Stimulated activated CD8-positive, alpha-beta memory T cell treated with anti-CD3 and anti-CD28 coated beads, Interleukin-7, amount 100 ng/mL, for 48 hours (primary cell): ENCODE measurements around the gene NUMB.

Source experiments
- DNase-seq, 2 donors: peaks; one replicate each; pipeline ENCODE4 v3.0.0-alpha.2; 2020; ENCODE audit warnings: low read depth in 1 of 2; ENCODE audit errors: extremely low read depth in 1 of 2

NUMB gene

DNA sequence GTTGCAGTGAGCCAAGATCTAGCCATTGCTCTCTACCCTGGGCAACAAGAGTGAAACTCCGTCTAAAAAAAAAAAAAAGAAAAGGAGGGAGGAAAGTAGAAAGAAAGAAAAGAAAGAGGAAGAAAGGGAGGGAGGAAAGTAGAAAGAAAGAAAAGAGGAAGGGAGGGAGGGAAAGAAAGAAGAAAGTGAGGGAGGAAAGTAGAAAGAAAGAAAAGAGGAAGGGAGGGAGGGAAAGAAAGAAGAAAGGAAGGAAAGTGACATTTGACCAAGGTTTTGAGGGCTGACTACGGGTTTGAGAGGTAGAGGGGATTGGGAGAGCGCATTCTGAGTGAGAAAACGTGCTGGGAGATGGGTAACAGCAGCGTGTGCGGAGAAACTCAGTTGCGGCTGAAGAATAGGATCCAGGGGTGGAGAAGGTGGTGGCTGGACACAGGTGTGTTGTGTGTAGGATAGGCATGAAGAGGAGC lies 221.6 kb downstream of the NUMB start:
- DNase-seq: no peak

DNA sequence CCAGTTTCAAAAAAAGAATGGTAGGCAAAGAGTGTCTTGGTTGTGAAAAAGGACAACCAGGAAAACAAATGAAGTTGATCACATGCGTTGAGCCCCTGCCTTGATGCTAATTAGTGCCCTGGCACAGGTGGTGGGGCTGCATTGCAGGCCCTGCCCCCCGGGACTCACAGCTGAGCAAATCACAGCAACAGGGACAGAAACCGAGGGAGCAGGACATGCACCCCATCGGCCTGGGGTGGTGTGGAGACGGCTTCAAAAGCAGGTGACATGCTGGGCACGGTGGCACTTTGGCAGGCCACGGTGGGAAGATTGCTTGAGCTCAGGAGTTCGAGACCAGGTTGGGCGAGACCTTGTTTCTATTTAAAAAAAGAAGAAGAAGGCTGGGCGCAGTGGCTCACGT lies 222.2 kb downstream of the NUMB start:
- DNase-seq: no peak

DNA sequence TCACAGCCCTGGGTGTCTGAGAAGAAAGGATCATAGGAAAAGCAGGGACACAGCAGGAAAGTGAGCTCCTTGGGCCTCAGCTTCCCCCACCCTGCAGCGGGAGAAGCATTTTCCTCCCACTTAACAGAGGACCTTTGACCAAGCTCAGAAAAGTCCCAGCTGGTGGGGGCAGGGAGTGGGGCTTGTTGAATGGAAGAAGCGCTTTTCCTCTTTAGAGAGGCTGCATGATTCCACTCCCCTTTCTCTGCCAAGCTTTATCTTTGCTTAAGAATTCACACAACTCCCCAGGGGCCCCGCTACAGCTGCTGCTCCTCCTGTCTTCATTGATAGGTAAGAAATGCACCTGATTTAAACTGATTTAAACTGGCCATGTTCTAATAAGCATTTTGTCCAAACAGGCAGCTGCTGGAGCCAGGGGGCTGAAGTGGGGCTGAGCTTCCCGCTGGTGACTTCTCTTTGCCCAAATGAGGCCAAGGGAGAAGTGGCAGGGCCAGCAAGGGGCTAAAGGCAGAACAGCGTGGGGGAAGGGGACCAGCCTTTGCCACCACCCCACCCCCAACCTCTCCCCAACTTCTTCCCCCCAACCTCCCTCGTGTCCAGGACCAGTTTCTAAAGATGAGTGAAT lies 222.7 kb downstream of the NUMB start:
- DNase-seq: no peak

DNA sequence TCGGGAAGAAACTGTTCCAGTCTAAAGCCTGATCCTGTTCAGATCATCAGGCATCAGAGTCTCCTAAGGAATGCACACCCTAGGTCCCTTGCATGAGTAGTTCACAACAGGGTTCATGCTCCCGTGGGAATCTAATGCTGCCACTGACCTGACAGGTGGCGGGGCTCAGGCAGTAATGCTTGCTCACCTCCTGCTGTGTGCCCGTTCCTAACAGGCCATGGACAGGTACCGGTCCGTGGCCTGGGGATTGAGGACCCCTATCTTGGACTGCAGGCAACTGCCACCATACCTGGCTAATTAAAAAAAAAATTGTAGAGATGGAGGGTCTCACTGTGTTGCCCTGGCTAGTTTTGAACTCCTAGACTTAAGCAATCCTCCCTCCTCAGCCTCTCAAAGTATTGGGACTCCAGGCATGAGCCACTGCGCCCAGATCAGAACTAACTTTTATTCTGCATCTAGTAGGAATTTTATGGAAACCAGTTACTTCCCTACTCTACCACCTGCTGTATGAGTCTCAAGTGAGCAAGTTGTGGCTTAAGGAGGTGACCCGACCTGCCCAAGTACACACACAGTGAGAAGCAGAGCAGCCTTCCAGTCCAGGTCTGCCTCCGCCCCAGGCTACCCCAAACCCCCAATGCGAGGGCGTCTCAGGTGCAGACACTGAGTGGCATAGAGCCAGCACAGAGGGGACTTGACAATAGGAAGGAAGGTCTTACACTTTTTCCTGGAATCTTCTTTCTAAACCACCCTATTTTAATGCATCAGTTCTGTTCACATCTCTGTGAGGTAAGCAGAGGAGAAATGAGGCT lies 223.6 kb downstream of the NUMB start:
- DNase-seq: no peak

DNA sequence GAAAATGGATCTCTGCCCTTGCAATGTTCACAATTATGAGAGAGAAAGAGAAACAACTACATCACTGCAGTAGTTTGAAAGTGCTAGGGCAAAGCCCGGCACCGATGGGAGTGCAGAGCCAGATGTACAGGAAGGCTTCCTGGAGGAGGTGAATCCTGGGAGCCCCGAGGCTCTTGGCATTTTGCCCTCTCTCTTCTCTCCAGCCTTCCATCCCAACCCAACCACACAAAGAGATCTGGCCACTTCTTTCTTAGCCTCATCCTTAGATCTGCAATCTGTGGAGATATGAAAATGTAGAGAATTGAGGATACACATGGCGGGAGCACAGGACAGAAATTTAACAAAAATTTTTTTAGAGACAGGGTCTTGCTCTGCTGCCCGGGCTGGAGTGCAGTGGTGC lies 224.3 kb downstream of the NUMB start:
- no peak for DNase-seq

DNA sequence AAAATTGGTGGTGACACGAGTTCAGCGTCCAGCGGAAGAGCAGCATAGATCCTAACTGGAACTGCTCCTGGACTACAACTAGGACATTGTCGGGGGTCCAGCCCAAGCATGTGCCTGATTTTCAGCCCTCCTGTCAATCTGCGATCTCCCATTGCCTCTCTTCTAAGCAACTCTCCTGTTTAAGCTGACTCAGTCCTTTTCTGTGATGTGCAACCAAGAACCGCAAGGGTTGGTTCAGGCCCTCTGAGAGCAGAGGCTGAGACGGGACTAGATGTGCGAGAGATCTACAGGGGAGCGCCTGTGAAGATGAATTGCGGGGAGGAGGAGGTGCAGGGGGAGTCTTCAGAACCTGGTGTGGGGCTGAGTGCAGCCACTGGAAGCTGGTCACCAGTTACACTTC lies 224.8 kb downstream of the NUMB start:
- no peak for DNase-seq

DNA sequence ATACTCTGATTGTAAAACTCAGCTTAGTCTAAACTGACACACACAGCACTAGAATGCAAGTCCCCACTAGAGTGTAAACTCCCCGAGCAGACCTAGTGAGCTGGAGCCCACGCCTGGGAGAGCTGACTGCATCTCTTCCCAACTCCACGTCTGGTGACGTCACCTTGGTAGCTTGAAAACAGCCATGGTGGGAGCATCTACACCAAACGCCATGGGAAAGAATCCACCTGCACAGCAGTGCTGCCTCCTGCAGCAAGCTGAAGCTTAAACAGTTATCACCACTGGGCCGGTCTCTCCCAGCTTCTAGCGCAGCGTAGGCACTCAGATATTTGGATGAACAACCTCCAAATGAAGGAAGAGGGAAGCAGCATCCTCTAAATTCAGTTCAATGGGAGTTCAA lies 225.4 kb downstream of the NUMB start:
- no peak for DNase-seq

DNA sequence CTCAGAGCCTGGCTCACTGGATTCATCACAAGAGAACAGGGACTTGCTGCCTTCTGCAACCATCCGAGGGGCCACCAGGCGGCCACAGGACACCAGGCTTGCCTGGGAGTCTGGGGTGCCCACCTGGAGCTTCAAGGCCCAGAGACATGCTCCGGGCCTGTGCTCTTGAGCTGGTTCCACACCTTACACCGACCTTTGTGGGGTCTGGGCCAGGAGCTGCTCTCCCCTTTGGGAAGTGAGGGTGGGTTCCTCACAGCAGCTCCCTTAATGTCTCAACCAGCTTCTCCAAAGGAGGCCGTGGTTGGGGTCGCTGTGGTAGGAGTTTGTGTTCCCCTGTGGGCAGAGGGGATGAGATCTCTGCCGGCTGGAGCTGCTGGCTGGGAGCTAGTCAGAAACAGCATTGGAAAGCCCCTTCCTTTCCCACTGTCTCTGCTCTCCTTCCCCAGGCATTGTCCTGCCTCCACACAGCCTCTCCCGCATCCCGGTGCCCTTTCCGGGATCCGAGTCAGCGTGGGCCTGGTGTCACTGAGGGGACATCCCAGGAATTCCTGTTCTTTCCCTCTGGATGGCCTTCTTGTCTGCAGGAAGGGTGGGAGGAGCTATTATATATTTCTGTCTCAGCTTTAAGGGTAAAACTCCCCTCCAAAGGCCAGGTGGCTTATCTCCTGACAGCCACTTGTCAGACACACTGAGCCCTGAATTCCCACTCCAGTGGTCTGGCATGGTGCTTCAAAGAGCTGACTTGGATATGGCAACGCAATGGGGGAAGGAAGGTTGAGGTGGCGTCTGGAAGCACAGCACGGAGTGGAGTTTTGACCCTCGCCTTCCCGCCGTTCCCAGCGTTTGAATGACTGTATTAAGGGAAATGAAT lies 226.1 kb downstream of the NUMB start:
- no peak for DNase-seq

DNA sequence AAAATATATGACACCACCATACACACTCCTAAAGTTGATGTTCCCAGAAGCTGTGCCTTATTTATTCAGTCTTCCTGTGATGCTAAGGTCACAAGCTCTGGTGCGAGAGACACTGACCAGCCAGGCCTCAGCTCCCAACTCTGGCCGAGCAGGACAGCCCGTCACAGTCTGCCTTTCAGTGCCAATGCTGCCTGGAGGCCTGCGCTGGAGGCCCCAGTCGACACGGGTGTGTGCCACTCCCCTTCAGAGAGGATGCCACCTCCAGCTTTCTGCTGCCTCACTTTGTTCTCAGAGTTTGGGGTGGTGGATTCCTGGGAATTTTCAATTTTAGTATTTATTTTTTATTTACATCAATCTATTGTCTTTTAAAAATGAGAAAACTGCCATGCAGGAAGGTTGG lies 228.3 kb downstream of the NUMB start:
- no peak for DNase-seq

DNA sequence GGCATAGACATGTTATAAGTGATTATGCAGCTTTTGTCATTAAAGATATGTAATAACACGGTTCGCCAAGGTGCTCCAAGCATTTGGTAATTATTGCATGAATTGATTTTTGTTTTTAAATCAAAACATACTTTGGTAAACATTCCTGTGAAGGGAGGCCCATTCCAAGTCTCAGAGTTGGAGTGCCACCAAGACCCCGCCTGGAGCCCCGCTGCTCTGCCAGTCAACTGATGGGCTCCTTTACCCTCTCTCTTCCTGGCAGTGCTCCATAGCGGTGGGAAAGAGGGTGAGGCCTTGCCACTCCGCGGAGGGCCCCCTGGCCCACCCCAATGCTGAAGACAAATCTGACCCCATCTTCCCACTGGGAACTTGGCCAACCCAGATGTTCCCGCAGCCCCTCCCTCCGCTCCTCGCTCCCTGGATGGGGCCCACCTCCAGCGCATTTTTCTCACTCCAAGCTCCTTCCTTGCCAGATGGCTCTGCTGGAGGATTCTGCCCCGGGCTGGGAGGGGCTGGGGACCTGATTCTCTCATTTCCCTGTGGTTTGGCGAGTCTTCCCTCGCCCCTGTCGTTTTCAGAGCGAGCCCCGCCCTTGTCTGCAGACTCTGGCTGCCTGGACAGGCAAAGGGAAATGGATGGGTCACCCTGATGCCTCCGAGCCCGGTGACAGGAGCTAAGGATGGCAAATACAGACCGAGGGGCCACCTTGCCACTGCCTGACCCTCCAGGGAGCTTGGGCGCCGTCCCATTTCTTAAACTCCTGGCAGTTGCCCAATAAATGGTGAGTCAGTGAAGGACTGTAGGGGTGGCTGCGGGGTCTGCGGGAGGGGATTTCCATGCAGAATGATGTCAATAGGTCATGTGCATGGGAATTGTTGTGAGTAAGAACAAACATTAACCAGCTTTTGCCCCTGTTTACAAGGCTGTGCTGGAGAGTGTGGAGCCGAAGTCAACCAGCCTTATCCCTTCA lies 230.2 kb downstream of the NUMB start:
- DNase-seq: no peak

DNA sequence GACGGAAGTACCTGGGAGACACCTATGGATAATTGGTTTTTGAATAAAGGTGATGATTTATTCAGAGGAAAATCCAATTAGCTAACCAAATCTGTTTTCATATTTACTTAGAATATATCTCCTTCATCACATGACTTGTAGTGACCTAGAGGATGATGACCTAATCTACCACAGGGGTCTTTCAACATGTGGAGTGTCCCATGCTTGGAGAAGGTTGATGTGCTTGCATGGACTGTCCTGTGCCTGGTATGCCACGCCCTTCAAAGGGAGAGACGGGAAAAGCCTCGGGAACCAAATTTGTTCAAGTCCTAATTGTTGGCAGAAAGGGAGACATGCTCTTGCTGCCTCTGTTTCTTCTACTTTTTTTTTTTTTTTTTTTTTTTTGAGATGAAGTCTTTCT lies 232.8 kb downstream of the NUMB start:
- no peak for DNase-seq
